ENCODE measurements around the gene CDK14. TPM values are rescaled to one million over a fixed set of nuclear protein-coding genes. Genes with fewer than 3 reads are reported as not detected.

Gene CDK14
- total and polyA plus RNA-seq, 2 of the 8 experiments (the other 6 are each of a cell fraction or from before 2014, with no cell fraction given): 5.5 to 47.3 TPM

DNA sequence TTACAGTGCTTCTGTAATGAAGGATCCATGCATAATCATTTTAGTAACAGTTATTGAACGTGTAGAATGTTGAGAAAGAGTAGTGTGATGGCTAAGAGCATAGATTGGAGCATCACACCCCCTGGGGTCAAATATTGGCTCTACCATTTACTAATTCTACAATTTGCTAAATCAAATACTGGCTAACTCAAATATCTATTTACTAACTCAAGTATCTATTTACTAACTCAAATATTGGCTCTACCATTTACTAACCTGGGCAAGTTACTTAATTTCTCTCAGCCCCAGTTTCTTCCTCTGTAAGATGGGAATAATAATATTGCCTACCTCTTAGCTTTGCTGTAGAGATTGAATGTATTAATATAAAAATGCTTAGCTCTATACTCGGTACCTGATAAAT is 64.0 kb downstream of the CDK14 start:
- H2AFZ ChIP-seq (ENCODE audit: low read length): no peak overlapping the region
- H4K5ac ChIP-seq (ENCODE audit: insufficient read length, low read depth, low read length): no peak overlapping the region
- no peak overlapping the region for H2BK15ac ChIP-seq (ENCODE audit: low read length)
- CTCF ChIA-PET (ENCODE audit: partially characterized antibody): interaction anchor here (1.1 to 1.8 kb wide), 3 partner anchors 31 to 374 kb away, joined by 3 to 5 read pairs (median 3); no protein-coding TSS in a partner anchor
- no peaks in the 10 kb centered on the region for H4K20me1 ChIP-seq (replicated peaks in 1 of 2; ENCODE audit: control insufficient read depth in 1 of 2, insufficient read depth in 2 of 2, low read length in 2 of 2)
- H2BK20ac ChIP-seq (ENCODE audit: low read length): no peak overlapping the region
- no peak overlapping the region for H3K14ac ChIP-seq (ENCODE audit: insufficient read length)
- DNase-seq (ENCODE audit: low read depth in 1 of 2, low spot score in 2 of 2) (no peak), FAIRE-seq (no peak)
- H3K23ac ChIP-seq (ENCODE audit: insufficient read length): no peak overlapping the region
- WGBS, 2 experiments (ENCODE audit: extremely low coverage in 1 of 2, insufficient coverage in 1 of 2, insufficient read length in 1 of 2, insufficient replicate concordance in 2 of 2, low coverage in 1 of 2, low lambda C conversion rate in 2 of 2, missing lambda C conversion rate in 1 of 2): 84% methylated on average over 2 of the region's 2 CpGs; no CpG with 5 or more reads in 1 of the 2 experiments
- peaks cover 2% of the 10 kb centered on the region for H3K79me1 ChIP-seq (ENCODE audit: low read depth, low read length)
- peaks cover 8 to 18% (median 13%) of the 10 kb centered on the region in 4 experiments; a peak in 6 of 7 replicates for H3K4me1 ChIP-seq (replicated peaks in 1 of 4; ENCODE audit: control insufficient read depth in 3 of 4, insufficient read depth in 4 of 4, low read length in 3 of 4)
- H2BK5ac ChIP-seq (ENCODE audit: low read depth, low read length): no peak overlapping the region
- no peaks in the 10 kb centered on the region; the same call in 1 of the 2 replicates for H3K23me2 ChIP-seq (ENCODE audit: low read depth, low read length)
- no peak overlapping the region for H3K4ac ChIP-seq (replicated peaks; ENCODE audit: insufficient read length, low read depth, low read length)
- no peak overlapping the region for H2BK120ac ChIP-seq (replicated peaks; ENCODE audit: low read depth, low read length)
- POLR2A ChIA-PET (ENCODE audit: partially characterized antibody): no interaction called here
- no peak overlapping the region for H3K56ac ChIP-seq (replicated peaks; ENCODE audit: insufficient read length, low read depth, low read length)
- no peak overlapping the region for H3K4me3 ChIP-seq (ENCODE audit: extremely low read depth in 1 of 4, insufficient read depth in 2 of 4, low read depth in 3 of 4, low read length in 4 of 4)
- no peak overlapping the region for H3K9ac ChIP-seq (replicated peaks in 1 of 4; ENCODE audit: extremely low read depth in 1 of 4, low read depth in 3 of 4, low read length in 3 of 4)
- H3K4me2 ChIP-seq (ENCODE audit: insufficient read depth in 1 of 2, low read depth in 2 of 2, low read length in 2 of 2): no peak overlapping the region
- peaks cover 0 to 35% of the 10 kb centered on the region in 2 experiments; a peak in 2 of 4 replicates for H3K79me2 ChIP-seq (ENCODE audit: control insufficient read depth in 1 of 2, insufficient read depth in 2 of 2, low read length in 2 of 2)
- no peaks in the 10 kb centered on the region for H3K27me3 ChIP-seq (replicated peaks in 1 of 4; ENCODE audit: control insufficient read depth in 3 of 4, extremely low read depth in 1 of 4, insufficient read depth in 3 of 4, low read length in 3 of 4)
- no peak overlapping the region for H2AK5ac ChIP-seq (ENCODE audit: low read depth, low read length)
- H4K91ac ChIP-seq (replicated peaks; ENCODE audit: insufficient read length, low read length): no peak overlapping the region
- no peak overlapping the region for H4K8ac ChIP-seq (ENCODE audit: extremely low read depth, insufficient read depth, low read length)
- no peak overlapping the region for H2BK12ac ChIP-seq (ENCODE audit: low read depth, low read length)
- no peaks in the 10 kb centered on the region for H3K9me3 ChIP-seq (ENCODE audit: insufficient read depth in 2 of 2, low read depth in 1 of 2, low read length in 1 of 2)
- H3K36me3 ChIP-seq (ENCODE audit: control insufficient read depth in 2 of 4, insufficient read depth in 4 of 4, low read length in 3 of 4): no peaks in the 10 kb centered on the region
- H3K18ac ChIP-seq (ENCODE audit: extremely low read depth, low read length): no peak overlapping the region
- no peak overlapping the region for H3K27ac ChIP-seq (ENCODE audit: low read depth, low read length)
- no peak for TF ChIP-seq SRF (IDR thresholded peaks at IDR 0.05; ENCODE audit: low read depth, low read length)
